ENCODE results near the gene MAPRE3. TPM values are rescaled to one million over a fixed set of nuclear protein-coding genes. Genes with fewer than 3 reads are reported as not detected.

MAPRE3 gene
- total and polyA plus RNA-seq, 9 of the 15 experiments (the other 6 are each of a cell fraction or from before 2014, with no cell fraction given), result 0.70 to 43.2 (median 12.6) TPM

DNA sequence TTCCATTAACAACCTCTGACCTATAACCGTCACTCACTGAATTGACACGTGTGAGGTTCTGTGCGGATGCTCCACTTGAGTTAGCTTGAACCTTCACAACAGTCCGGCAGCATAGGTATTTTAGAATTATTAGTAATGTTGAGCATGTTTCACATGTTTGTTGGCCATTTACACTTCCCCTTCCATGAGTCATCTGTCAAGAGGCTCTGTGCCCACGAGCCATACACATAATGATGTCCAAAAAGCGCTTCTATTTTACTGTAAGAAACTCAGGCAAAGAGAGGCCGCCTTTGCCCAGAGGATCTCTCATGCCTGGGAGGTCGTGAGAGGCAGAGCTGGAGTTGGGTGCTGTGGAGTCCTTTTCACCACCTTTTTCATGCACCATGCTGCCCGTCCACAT lies 33.4 kb downstream of the MAPRE3 start (continued):
- TF ChIP-seq, protein P1, sequence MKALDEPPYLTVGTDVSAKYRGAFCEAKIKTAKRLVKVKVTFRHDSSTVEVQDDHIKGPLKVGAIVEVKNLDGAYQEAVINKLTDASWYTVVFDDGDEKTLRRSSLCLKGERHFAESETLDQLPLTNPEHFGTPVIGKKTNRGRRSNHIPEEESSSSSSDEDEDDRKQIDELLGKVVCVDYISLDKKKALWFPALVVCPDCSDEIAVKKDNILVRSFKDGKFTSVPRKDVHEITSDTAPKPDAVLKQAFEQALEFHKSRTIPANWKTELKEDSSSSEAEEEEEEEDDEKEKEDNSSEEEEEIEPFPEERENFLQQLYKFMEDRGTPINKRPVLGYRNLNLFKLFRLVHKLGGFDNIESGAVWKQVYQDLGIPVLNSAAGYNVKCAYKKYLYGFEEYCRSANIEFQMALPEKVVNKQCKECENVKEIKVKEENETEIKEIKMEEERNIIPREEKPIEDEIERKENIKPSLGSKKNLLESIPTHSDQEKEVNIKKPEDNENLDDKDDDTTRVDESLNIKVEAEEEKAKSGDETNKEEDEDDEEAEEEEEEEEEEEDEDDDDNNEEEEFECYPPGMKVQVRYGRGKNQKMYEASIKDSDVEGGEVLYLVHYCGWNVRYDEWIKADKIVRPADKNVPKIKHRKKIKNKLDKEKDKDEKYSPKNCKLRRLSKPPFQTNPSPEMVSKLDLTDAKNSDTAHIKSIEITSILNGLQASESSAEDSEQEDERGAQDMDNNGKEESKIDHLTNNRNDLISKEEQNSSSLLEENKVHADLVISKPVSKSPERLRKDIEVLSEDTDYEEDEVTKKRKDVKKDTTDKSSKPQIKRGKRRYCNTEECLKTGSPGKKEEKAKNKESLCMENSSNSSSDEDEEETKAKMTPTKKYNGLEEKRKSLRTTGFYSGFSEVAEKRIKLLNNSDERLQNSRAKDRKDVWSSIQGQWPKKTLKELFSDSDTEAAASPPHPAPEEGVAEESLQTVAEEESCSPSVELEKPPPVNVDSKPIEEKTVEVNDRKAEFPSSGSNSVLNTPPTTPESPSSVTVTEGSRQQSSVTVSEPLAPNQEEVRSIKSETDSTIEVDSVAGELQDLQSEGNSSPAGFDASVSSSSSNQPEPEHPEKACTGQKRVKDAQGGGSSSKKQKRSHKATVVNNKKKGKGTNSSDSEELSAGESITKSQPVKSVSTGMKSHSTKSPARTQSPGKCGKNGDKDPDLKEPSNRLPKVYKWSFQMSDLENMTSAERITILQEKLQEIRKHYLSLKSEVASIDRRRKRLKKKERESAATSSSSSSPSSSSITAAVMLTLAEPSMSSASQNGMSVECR (CRISPR knock-in tag; IDR thresholded peaks at IDR 0.05), result no peak
- TF ChIP-seq TAF1 (IDR thresholded peaks at IDR 0.05; ENCODE audit: control insufficient read depth, extremely low read depth, insufficient read depth, low read length, severe bottlenecking) (no peak), IFI16 (CRISPR knock-in tag; IDR thresholded peaks at IDR 0.05) (no peak), CEBPG (CRISPR knock-in tag; IDR thresholded peaks at IDR 0.05) (no peak), CEBPG (tag; conservative IDR thresholded peaks at IDR 0.05 in 1 of 2, IDR thresholded peaks at IDR 0.05 in 1 of 2) (no peak), ZBTB7A (IDR thresholded peaks at IDR 0.05; ENCODE audit: borderline replicate concordance, control insufficient read depth, low read depth, low read length) (no peak), JUND (IDR thresholded peaks at IDR 0.05; ENCODE audit: borderline replicate concordance, low read depth, low read length) (peak; percentile 83), JUND (tag; IDR thresholded peaks at IDR 0.05; ENCODE audit: borderline replicate concordance, low read depth, low read length) (peak; percentile 71; the same call in 2 of the 3 replicates), KAT2B (IDR thresholded peaks at IDR 0.05; ENCODE audit: low read depth, low read length) (no peak), RAD21 (CRISPR knock-in tag; conservative IDR thresholded peaks at IDR 0.05 in 1 of 2, IDR thresholded peaks at IDR 0.05 in 1 of 2) (no peak), CREM (IDR thresholded peaks at IDR 0.05; ENCODE audit: low read depth) (no peak), RUNX1 (IDR thresholded peaks at IDR 0.05; ENCODE audit: low read depth) (no peak), POLR2A (conservative IDR thresholded peaks at IDR 0.05) (no peak), SIRT6 (IDR thresholded peaks at IDR 0.05; ENCODE audit: low read depth, low read length) (no peak), NRF1 (conservative IDR thresholded peaks at IDR 0.05 in 1 of 2, IDR thresholded peaks at IDR 0.05 in 1 of 2) (no peak)
- TF ChIP-seq, protein P2, sequence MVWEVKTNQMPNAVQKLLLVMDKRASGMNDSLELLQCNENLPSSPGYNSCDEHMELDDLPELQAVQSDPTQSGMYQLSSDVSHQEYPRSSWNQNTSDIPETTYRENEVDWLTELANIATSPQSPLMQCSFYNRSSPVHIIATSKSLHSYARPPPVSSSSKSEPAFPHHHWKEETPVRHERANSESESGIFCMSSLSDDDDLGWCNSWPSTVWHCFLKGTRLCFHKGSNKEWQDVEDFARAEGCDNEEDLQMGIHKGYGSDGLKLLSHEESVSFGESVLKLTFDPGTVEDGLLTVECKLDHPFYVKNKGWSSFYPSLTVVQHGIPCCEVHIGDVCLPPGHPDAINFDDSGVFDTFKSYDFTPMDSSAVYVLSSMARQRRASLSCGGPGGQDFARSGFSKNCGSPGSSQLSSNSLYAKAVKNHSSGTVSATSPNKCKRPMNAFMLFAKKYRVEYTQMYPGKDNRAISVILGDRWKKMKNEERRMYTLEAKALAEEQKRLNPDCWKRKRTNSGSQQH (CRISPR knock-in tag; IDR thresholded peaks at IDR 0.05), result no peak
- TF ChIP-seq, protein P3, sequence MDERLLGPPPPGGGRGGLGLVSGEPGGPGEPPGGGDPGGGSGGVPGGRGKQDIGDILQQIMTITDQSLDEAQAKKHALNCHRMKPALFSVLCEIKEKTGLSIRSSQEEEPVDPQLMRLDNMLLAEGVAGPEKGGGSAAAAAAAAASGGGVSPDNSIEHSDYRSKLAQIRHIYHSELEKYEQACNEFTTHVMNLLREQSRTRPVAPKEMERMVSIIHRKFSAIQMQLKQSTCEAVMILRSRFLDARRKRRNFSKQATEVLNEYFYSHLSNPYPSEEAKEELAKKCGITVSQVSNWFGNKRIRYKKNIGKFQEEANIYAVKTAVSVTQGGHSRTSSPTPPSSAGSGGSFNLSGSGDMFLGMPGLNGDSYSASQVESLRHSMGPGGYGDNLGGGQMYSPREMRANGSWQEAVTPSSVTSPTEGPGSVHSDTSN (CRISPR knock-in tag; IDR thresholded peaks at IDR 0.05; ENCODE audit: low read depth), result no peak
- TF ChIP-seq, protein P3 (tag; conservative IDR thresholded peaks at IDR 0.05; ENCODE audit: low read depth), result peak; percentile 30
- TF ChIP-seq, protein P4, sequence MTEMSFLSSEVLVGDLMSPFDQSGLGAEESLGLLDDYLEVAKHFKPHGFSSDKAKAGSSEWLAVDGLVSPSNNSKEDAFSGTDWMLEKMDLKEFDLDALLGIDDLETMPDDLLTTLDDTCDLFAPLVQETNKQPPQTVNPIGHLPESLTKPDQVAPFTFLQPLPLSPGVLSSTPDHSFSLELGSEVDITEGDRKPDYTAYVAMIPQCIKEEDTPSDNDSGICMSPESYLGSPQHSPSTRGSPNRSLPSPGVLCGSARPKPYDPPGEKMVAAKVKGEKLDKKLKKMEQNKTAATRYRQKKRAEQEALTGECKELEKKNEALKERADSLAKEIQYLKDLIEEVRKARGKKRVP (CRISPR knock-in tag; IDR thresholded peaks at IDR 0.05), result no peak

Measured in K562 (cell line).